Neural progenitor cell (in vitro differentiated cells): ENCODE results near the gene DOCK11. TPM values are rescaled to one million over a fixed set of nuclear protein-coding genes. Genes with fewer than 3 reads are reported as not detected.

Source experiments
- DNase-seq: peaks from one replicate; pipeline ENCODE4 v3.0.0-alpha.2; 2016; ENCODE audit warnings: low spot score
- H2AFZ ChIP-seq: fragments of 200-600 bp; sonication (generic); replicated peaks from 2 replicates; pipeline ENCODE4 v1.6.1; 2016; ENCODE audit warnings: antibody characterized with exemption
- H3F3A ChIP-seq: fragments of 200-600 bp; sonication (generic); 2 replicates; pipeline ENCODE4 v1.6.1; 2016; ENCODE audit warnings: antibody characterized with exemption, low read depth
- H3K27ac ChIP-seq: fragments of 200-600 bp; sonication (generic); 2 replicates; pipeline ENCODE4 v1.5.1; 2016; ENCODE audit warnings: mild to moderate bottlenecking
- H3K27me3 ChIP-seq: fragments of 200-600 bp; sonication (generic); 2 replicates; pipeline ENCODE4 v1.6.1; 2016; ENCODE audit warnings: mild to moderate bottlenecking, moderate library complexity
- H3K36me3 ChIP-seq: fragments of 200-600 bp; sonication (generic); 2 replicates; pipeline ENCODE4 v1.5.1; 2016
- H3K4me1 ChIP-seq: fragments of 200-600 bp; sonication (generic); 2 replicates; pipeline ENCODE4 v1.6.1; 2016; ENCODE audit warnings: mixed run types
- H3K4me2 ChIP-seq: fragments of 200-600 bp; sonication (generic); 2 replicates; pipeline ENCODE4 v1.6.1; 2016
- H3K4me3 ChIP-seq: fragments of 200-600 bp; sonication (generic); 2 replicates; pipeline ENCODE4 v1.5.1; 2016
- H3K79me2 ChIP-seq: fragments of 200-600 bp; sonication (generic); 2 replicates; pipeline ENCODE4 v1.6.1; 2016; ENCODE audit warnings: low read depth
- H3K9ac ChIP-seq: fragments of 200-600 bp; sonication (generic); 2 replicates; pipeline ENCODE4 v1.6.1; 2016
- H3K9me3 ChIP-seq: fragments of 200-600 bp; sonication (generic); 2 replicates; pipeline ENCODE4 v1.5.1; 2016; ENCODE audit warnings: low read depth
- H4K20me1 ChIP-seq: fragments of 200-600 bp; sonication (generic); 2 replicates; pipeline ENCODE4 v1.6.1; 2016; ENCODE audit warnings: low read depth
- H3K27ac Mint-ChIP-seq: 3 replicates; pipeline ENCODE4 v1.8.0; 2021; ENCODE audit warnings: mixed read lengths
- H3K27me3 Mint-ChIP-seq: 2 replicates; pipeline ENCODE4 v1.8.0; 2022; ENCODE audit warnings: low read depth, mild to moderate bottlenecking, inconsistent platforms, moderate library complexity, mixed read lengths; ENCODE audit not compliant: insufficient read depth
- H3K36me3 Mint-ChIP-seq: 3 replicates; pipeline ENCODE4 v1.8.0; 2021; ENCODE audit warnings: mixed read lengths
- H3K4me1 Mint-ChIP-seq: 3 replicates; pipeline ENCODE4 v1.8.0; 2021; ENCODE audit warnings: mixed read lengths
- H3K4me3 Mint-ChIP-seq: 3 replicates; pipeline ENCODE4 v1.8.0; 2021; ENCODE audit warnings: mild to moderate bottlenecking, moderate library complexity, mixed read lengths
- H3K9me3 Mint-ChIP-seq: 3 replicates; pipeline ENCODE4 v1.8.0; 2020; ENCODE audit warnings: mixed read lengths
- EZH2 ChIP-seq: fragments of 200-600 bp; sonication (generic); IDR thresholded peaks from 2 replicates; pipeline ENCODE4 v1.6.1; 2017; ENCODE audit warnings: antibody characterized with exemption, mild to moderate bottlenecking, moderate library complexity
- EZH2phosphoT487 ChIP-seq: fragments of 200-600 bp; sonication (generic); IDR thresholded peaks from 2 replicates; pipeline ENCODE4 v1.6.1; 2017; ENCODE audit warnings: antibody characterized with exemption
- total RNA-seq: library from RNA; depleted of rRNA; stranded (reverse); fragments of >200 nt; gene quantifications from 2 replicates; pipeline ENCODE4 v1.2.3, GENCODE V29; 2015; ENCODE audit warnings: low replicate concordance
- TF ChIP-seq, protein P1 (sequence below): fragments of 200-600 bp; sonication (generic); IDR thresholded peaks from 2 replicates; pipeline ENCODE4 v1.5.1; 2017; ENCODE audit warnings: antibody characterized with exemption, mild to moderate bottlenecking

DOCK11 gene
- total RNA-seq, 1 donor from 2014 or later: 20.9 TPM

DNA sequence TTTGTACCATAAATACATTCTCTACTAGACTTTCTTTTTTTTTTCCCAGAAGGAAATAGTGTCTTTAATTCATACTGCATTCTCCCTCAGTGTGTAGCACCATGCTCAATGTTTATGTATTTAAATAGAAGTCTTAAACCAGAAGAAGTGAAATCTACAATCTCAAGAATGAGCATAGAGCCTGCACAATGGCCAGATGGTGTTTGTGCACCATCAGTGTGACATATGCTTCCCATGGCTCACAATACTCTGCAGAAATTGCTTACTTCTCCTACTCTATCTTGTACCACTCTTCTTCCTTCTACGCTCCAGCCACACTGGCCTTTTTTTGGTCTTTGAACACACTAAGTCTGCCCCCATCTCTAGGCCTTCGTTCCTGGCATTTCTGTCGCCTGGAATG is 2.6 kb upstream of the DOCK11 start:
- Histone ChIP-seq H2AFZ (no peak overlapping the region), H3K36me3 (no peaks in the 10 kb centered on the region), H3K4me3 (no peak overlapping the region), H3K9me3 (no peaks in the 10 kb centered on the region), H3K4me2 (no peak overlapping the region), H3K27ac (no peak overlapping the region), H3F3A (no peaks in the 10 kb centered on the region), H3K4me1 (peaks cover 4% of the 10 kb centered on the region), H4K20me1 (peaks cover 1% of the 10 kb centered on the region), H3K27me3 (peaks cover 18% of the 10 kb centered on the region), H3K9ac (no peak overlapping the region), H3K79me2 (no peaks in the 10 kb centered on the region)
- Mint-ChIP-seq H3K9me3 (no peaks in the 10 kb centered on the region), H3K36me3 (no peaks in the 10 kb centered on the region), H3K27ac (no peak overlapping the region), H3K4me3 (no peak overlapping the region), H3K27me3 (peaks cover 3% of the 10 kb centered on the region), H3K4me1 (peaks cover 20% of the 10 kb centered on the region)
- DNase-seq: no peak
- TF ChIP-seq EZH2 (no peak), EZH2phosphoT487 (no peak)
- TF ChIP-seq, protein P1, sequence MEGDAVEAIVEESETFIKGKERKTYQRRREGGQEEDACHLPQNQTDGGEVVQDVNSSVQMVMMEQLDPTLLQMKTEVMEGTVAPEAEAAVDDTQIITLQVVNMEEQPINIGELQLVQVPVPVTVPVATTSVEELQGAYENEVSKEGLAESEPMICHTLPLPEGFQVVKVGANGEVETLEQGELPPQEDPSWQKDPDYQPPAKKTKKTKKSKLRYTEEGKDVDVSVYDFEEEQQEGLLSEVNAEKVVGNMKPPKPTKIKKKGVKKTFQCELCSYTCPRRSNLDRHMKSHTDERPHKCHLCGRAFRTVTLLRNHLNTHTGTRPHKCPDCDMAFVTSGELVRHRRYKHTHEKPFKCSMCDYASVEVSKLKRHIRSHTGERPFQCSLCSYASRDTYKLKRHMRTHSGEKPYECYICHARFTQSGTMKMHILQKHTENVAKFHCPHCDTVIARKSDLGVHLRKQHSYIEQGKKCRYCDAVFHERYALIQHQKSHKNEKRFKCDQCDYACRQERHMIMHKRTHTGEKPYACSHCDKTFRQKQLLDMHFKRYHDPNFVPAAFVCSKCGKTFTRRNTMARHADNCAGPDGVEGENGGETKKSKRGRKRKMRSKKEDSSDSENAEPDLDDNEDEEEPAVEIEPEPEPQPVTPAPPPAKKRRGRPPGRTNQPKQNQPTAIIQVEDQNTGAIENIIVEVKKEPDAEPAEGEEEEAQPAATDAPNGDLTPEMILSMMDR: no peak

DNA sequence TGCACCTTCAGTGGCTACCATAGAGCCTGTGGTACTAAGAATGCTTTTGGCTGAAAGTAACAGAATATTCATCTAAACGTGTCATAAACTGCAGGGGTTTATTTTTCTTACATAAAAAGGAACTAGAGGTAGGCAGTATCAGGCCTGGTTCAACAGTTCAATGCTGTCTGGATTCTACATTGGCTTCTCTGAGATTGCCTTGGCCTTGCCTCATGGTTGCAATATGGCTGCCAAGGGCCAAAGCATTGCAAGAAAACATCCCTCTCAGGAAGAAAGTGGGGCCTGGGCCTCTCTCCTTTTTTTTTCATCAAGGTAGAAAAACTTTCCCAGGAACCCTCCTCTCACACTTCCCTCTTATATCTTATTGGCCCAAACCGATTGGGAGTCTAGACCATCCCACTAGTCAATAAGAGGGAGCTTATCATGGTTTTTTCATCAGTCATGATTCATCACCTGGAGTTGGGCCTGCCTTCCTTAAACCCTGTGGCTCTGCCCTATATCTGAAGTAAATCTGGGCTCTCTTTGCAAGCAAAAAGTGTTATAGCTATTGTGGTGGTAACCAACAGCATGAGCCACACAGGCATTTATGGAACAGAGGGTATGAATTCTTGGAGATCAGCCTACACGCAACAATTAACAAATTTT is 1.8 kb upstream of the DOCK11 start:
- Mint-ChIP-seq H3K9me3 (no peaks in the 10 kb centered on the region), H3K27me3 (peaks cover 3% of the 10 kb centered on the region), H3K36me3 (no peaks in the 10 kb centered on the region), H3K4me3 (no peak overlapping the region), H3K4me1 (peaks cover 26% of the 10 kb centered on the region), H3K27ac (no peak overlapping the region)
- Histone ChIP-seq H3F3A (no peaks in the 10 kb centered on the region), H4K20me1 (peaks cover 3% of the 10 kb centered on the region), H3K27ac (no peak overlapping the region), H3K9me3 (peaks cover 2% of the 10 kb centered on the region), H3K9ac (no peak overlapping the region), H3K79me2 (no peaks in the 10 kb centered on the region), H3K4me3 (no peak overlapping the region), H3K4me1 (peaks cover 4% of the 10 kb centered on the region), H3K27me3 (peaks cover 25% of the 10 kb centered on the region), H3K4me2 (no peak overlapping the region), H2AFZ (no peak overlapping the region), H3K36me3 (no peaks in the 10 kb centered on the region)
- TF ChIP-seq, protein P1: no peak
- TF ChIP-seq EZH2 (no peak), EZH2phosphoT487 (no peak)
- DNase-seq: no peak

DNA sequence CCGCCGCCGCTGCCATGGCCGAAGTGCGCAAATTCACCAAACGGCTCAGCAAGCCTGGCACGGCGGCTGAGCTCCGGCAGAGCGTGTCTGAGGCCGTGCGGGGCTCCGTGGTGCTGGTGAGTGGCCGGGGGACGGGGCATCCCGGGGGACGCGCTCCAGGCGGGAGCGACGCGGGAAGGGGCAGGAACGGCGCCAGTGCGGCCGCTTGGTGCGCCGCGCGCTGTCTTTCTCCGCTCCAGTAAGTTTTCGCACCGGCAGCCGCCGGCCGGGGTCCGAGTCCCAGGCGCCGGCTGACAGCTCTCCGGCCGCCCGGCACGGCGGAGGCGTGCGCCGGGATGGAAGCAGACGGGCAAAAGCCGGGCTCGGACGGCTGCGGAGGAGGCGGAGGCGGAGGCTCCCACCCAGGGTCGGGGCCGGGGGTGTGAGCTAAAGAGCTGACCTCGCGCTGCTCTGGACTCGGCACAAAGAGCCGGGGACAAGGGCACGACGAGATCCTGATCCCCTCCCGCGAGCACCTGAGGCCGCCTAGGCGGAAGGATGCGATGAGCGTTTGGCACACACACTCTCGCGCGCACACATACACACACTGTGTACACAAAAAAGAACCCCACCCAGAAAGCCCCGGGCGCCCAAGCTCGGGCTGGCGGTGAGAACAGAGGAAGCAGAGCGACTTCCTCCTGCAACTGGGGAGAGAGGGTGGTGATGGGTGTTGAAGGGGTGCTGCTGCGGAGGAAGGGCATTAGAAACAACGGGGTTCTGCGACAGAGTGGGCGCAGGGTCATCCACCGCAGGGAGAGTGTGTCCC is 545 bp downstream of the DOCK11 start:
- peaks cover 3% of the 10 kb centered on the region for H3K9me3 ChIP-seq
- Mint-ChIP-seq H3K9me3 (no peaks in the 10 kb centered on the region), H3K4me1 (peaks cover 34% of the 10 kb centered on the region), H3K36me3 (no peaks in the 10 kb centered on the region), H3K27ac (peak overlapping the region; percentile 72), H3K27me3 (peaks cover 3% of the 10 kb centered on the region), H3K4me3 (peak overlapping the region; percentile 91)
- peaks cover 30% of the 10 kb centered on the region for H3K27me3 ChIP-seq
- no peaks in the 10 kb centered on the region for H3F3A ChIP-seq
- H3K4me2 ChIP-seq: peak overlapping the region; percentile 83
- peak overlapping the region; percentile 72 for H2AFZ ChIP-seq
- peak overlapping the region; percentile 66 for H3K4me3 ChIP-seq
- H3K4me1 ChIP-seq: peaks cover 4% of the 10 kb centered on the region
- peak; percentile 61 for DNase-seq
- no peaks in the 10 kb centered on the region for H3K79me2 ChIP-seq
- H3K27ac ChIP-seq: no peak overlapping the region
- TF ChIP-seq EZH2: no peak
- TF ChIP-seq, protein P1: no peak
- no peak for TF ChIP-seq EZH2phosphoT487
- H4K20me1 ChIP-seq: peaks cover 3% of the 10 kb centered on the region
- no peak overlapping the region for H3K9ac ChIP-seq
- no peaks in the 10 kb centered on the region for H3K36me3 ChIP-seq
